ENCODE data around the gene AZI2.
A peak's percentile ranks its signal among the peaks of the same experiment; 100 is the strongest.

AZI2 gene

DNA sequence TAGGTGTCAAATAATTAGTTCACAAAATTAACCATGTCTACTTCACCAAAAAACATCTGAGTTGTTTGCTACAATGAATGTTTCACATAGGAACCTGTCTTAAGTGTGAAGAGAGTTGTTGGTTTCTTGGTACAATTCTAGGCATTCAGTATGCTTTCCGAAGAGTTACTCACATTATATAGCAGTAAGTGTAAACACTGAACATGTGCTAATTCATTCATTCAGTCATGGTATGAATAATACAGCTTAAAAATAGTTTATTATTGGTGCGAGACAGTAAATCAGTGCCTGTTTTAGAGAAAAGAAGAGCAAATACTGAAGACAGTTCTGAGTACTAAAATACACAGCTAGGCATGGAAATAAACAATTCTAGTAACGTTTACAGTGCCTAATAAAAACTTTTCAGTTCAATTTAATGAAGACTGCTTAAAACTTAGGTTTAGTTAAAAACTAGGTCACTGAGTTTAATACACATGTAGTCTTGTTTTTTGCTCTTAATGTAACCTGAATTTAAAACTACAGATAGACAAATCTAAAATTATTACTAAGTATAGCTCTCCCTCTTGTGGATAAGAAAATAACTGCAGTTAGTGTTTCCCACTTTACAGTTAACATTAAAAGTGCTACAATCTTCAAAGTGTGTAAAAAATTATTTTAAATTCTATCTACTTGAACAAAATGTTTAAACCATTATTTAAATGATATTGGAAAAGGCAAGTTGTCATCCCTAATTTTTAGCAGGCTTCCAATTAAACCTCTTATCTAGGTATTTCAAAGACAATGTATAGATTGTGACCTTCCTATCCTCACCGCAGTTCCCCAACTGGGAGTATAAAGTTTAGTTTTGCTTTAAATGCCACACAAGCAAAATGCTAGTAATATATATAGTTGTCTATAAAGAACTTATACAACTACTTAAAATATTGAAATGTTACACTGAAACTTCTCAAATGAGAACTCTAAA is 20.2 kb downstream of the AZI2 start:
- no peak overlapping the region for H3K4me3 ChIP-seq (ENCODE audit: low read length)
- H3K9me3 ChIP-seq (ENCODE audit: insufficient read depth, low read length) = no peaks in the 10 kb centered on the region
- TF ChIP-seq EZH2phosphoT487 (IDR thresholded peaks at IDR 0.05; ENCODE audit: low read depth) = no peak
- TF ChIP-seq, protein P1, sequence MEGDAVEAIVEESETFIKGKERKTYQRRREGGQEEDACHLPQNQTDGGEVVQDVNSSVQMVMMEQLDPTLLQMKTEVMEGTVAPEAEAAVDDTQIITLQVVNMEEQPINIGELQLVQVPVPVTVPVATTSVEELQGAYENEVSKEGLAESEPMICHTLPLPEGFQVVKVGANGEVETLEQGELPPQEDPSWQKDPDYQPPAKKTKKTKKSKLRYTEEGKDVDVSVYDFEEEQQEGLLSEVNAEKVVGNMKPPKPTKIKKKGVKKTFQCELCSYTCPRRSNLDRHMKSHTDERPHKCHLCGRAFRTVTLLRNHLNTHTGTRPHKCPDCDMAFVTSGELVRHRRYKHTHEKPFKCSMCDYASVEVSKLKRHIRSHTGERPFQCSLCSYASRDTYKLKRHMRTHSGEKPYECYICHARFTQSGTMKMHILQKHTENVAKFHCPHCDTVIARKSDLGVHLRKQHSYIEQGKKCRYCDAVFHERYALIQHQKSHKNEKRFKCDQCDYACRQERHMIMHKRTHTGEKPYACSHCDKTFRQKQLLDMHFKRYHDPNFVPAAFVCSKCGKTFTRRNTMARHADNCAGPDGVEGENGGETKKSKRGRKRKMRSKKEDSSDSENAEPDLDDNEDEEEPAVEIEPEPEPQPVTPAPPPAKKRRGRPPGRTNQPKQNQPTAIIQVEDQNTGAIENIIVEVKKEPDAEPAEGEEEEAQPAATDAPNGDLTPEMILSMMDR (IDR thresholded peaks at IDR 0.05; ENCODE audit: low read depth, low read length) = peak; percentile 79
- H3K36me3 ChIP-seq (replicated peaks; ENCODE audit: low read depth, low read length) = peaks cover 31% of the 10 kb centered on the region
- no peak overlapping the region for H2AFZ ChIP-seq (ENCODE audit: low read depth, low read length)
- no peak overlapping the region for H3K9ac ChIP-seq (ENCODE audit: low read length)
- H3K27ac ChIP-seq (ENCODE audit: low read length) = no peak overlapping the region
- no peaks in the 10 kb centered on the region for H4K20me1 ChIP-seq (ENCODE audit: insufficient read depth, low read length)
- H3K27me3 ChIP-seq (ENCODE audit: low read depth, low read length) = no peaks in the 10 kb centered on the region
- no peak overlapping the region for H3K4me2 ChIP-seq (ENCODE audit: low read length)
- H3K4me1 ChIP-seq (ENCODE audit: low read length) = no peaks in the 10 kb centered on the region
- H3K79me2 ChIP-seq (ENCODE audit: low read length) = no peaks in the 10 kb centered on the region

DNA sequence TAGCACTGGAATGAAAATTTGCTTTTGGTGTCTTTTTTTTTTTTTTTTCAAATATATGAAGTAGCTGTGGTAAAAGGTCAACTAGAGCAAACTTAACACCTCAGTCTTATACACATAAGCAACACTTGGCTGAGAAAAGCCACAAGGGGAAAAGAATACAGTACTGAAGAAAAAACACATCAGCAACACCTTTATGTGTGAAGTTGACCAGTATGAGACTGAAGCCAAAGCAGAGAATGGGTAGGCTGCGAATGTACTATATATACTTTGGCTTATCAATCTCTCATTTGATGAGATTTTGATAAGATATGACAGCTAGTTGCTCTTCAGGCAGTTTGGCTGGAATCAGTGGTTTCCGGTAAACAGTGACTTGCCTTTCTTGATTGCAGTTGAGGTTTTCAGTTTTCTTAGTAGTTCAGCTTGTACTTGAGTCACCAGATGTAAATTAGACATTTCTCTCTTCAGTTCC is 22.1 kb downstream of the AZI2 start:
- no peak overlapping the region for H3K27ac ChIP-seq (ENCODE audit: low read length)
- no peaks in the 10 kb centered on the region for H3K9me3 ChIP-seq (ENCODE audit: insufficient read depth, low read length)
- H3K4me3 ChIP-seq (ENCODE audit: low read length) = no peak overlapping the region
- H3K9ac ChIP-seq (ENCODE audit: low read length) = no peak overlapping the region
- H4K20me1 ChIP-seq (ENCODE audit: insufficient read depth, low read length) = no peaks in the 10 kb centered on the region
- no peaks in the 10 kb centered on the region for H3K27me3 ChIP-seq (ENCODE audit: low read depth, low read length)
- no peak overlapping the region for H2AFZ ChIP-seq (ENCODE audit: low read depth, low read length)
- H3K79me2 ChIP-seq (ENCODE audit: low read length) = no peaks in the 10 kb centered on the region
- peaks cover 34% of the 10 kb centered on the region for H3K36me3 ChIP-seq (replicated peaks; ENCODE audit: low read depth, low read length)
- TF ChIP-seq EZH2phosphoT487 (IDR thresholded peaks at IDR 0.05; ENCODE audit: low read depth) = no peak
- TF ChIP-seq, protein P1 (IDR thresholded peaks at IDR 0.05; ENCODE audit: low read depth, low read length) = no peak
- H3K4me2 ChIP-seq (ENCODE audit: low read length) = no peak overlapping the region
- H3K4me1 ChIP-seq (ENCODE audit: low read length) = no peaks in the 10 kb centered on the region

DNA sequence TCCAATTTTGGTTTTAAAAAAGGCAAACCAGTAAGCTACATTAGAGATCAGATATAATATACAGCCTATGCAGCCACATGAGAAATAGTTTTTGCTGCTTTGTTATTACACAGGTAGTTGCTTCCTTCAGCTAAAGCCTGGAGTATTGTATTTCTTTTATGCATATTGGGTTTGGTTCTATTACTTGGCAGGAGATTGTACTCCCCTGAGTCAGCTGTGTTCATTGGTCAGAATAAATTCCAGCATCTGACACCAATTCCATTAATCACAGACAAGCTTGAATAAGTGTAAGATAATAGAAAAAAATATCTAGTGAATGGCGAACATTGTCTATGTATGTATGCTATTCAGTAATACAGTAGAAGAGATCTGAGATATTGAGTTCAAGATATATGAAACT is 26.2 kb downstream of the AZI2 start:
- Histone ChIP-seq H3K27ac (ENCODE audit: low read length) (no peak overlapping the region), H2AFZ (ENCODE audit: low read depth, low read length) (no peak overlapping the region), H3K4me1 (ENCODE audit: low read length) (no peaks in the 10 kb centered on the region), H3K36me3 (replicated peaks; ENCODE audit: low read depth, low read length) (peaks cover 42% of the 10 kb centered on the region), H3K79me2 (ENCODE audit: low read length) (no peaks in the 10 kb centered on the region), H4K20me1 (ENCODE audit: insufficient read depth, low read length) (no peaks in the 10 kb centered on the region), H3K4me3 (ENCODE audit: low read length) (no peak overlapping the region), H3K9me3 (ENCODE audit: insufficient read depth, low read length) (no peaks in the 10 kb centered on the region), H3K27me3 (ENCODE audit: low read depth, low read length) (no peaks in the 10 kb centered on the region), H3K9ac (ENCODE audit: low read length) (no peak overlapping the region), H3K4me2 (ENCODE audit: low read length) (no peak overlapping the region)
- no peak for TF ChIP-seq EZH2phosphoT487 (IDR thresholded peaks at IDR 0.05; ENCODE audit: low read depth)

DNA sequence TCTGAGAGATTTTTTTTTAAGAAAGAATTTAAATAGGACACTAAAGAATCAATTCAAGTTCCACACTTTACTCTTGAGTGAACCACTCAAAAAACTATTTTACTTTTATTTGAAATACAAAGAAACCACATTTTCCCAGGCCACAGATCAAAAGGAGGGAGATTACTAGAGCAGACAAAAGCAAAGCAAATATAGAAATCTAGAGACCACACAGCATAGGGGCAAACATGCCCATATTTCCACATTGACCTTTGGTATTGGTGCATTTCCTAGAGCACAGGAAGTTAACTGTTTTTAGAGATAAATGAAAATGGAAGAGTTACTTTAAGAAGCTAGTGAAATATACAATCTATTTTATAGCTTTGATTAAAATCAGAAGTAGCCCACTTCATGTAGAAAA is 27.6 kb downstream of the AZI2 start:
- H3K9me3 ChIP-seq (ENCODE audit: insufficient read depth, low read length) = no peaks in the 10 kb centered on the region
- peaks cover 37% of the 10 kb centered on the region for H3K36me3 ChIP-seq (replicated peaks; ENCODE audit: low read depth, low read length)
- H3K4me3 ChIP-seq (ENCODE audit: low read length) = no peak overlapping the region
- no peaks in the 10 kb centered on the region for H3K27me3 ChIP-seq (ENCODE audit: low read depth, low read length)
- no peak overlapping the region for H3K27ac ChIP-seq (ENCODE audit: low read length)
- H4K20me1 ChIP-seq (ENCODE audit: insufficient read depth, low read length) = no peaks in the 10 kb centered on the region
- no peaks in the 10 kb centered on the region for H3K4me1 ChIP-seq (ENCODE audit: low read length)
- TF ChIP-seq, protein P1 (IDR thresholded peaks at IDR 0.05; ENCODE audit: low read depth, low read length) = no peak
- no peak for TF ChIP-seq EZH2phosphoT487 (IDR thresholded peaks at IDR 0.05; ENCODE audit: low read depth)
- no peak overlapping the region for H3K4me2 ChIP-seq (ENCODE audit: low read length)
- H2AFZ ChIP-seq (ENCODE audit: low read depth, low read length) = no peak overlapping the region
- H3K79me2 ChIP-seq (ENCODE audit: low read length) = no peaks in the 10 kb centered on the region
- H3K9ac ChIP-seq (ENCODE audit: low read length) = no peak overlapping the region
